Gastrocnemius medialis (tissue), 4 donors: Measurements from ENCODE around the gene VCL. TPM values are rescaled to one million over a fixed set of nuclear protein-coding genes. Genes with fewer than 3 reads are reported as not detected.
A peak's percentile ranks its signal among the peaks of the same experiment; 100 is the strongest.

Source experiments
- ATAC-seq, 2 donors: fragments of 150-250 bp; one replicate each; pipeline ENCODE4 v1.9.1; 2016
- DNase-seq, 2 donors: peaks; one replicate each; pipeline ENCODE4 v3.0.0-alpha.2; 2019
- H3K27ac ChIP-seq, 4 donors: fragments of 200-600 bp; sonication (generic); 1 replicate in 1 of 4; 2 replicates in 3 of 4; pipeline ENCODE4 v1.5.1; 2016 to 2018; ENCODE audit warnings: mild to moderate bottlenecking in 2 of 4, moderate library complexity in 1 of 4
- H3K27me3 ChIP-seq, 3 donors: fragments of 200-600 bp; sonication (generic) in 2 of 3; 1 replicate in 1 of 3; 2 replicates in 2 of 3; pipeline versions ENCODE4 v1.5.1 to v1.6.0; 2016 to 2019; ENCODE audit warnings: mild to moderate bottlenecking in 1 of 3, moderate library complexity in 1 of 3
- H3K36me3 ChIP-seq, 2 donors: fragments of 200-600 bp; sonication (generic) in 1 of 2; one replicate each; pipeline ENCODE4 v1.5.1; 2017 to 2018
- H3K4me1 ChIP-seq, 2 donors: fragments of 200-600 bp; sonication (generic) in 1 of 2; one replicate each; pipeline ENCODE4 v1.5.1; 2016 to 2017; ENCODE audit warnings: mild to moderate bottlenecking in 2 of 2
- H3K4me3 ChIP-seq, 4 donors: fragments of 200-600 bp; sonication (generic) in 3 of 4; 1 replicate in 1 of 4; 2 replicates in 3 of 4; pipeline ENCODE4 v1.5.1; 2016 to 2019; ENCODE audit warnings: mild to moderate bottlenecking in 2 of 4
- H3K9me3 ChIP-seq, 3 donors: fragments of 200-600 bp; sonication (generic) in 2 of 3; 1 replicate in 1 of 3; 2 replicates in 2 of 3; pipeline ENCODE4 v1.5.1; 2016 to 2019
- CTCF ChIP-seq, 5 experiments: fragments of 450-650 bp in 3 of 5; fragments of 200-600 bp in 2 of 5; sonication (generic) in 2 of 5; IDR thresholded peaks in 4 of 5; conservative IDR thresholded peaks in 1 of 5; 1 replicate in 4 of 5; 2 replicates in 1 of 5; pipeline ENCODE4 v1.5.1; 2016 to 2019; ENCODE audit warnings: antibody characterized with exemption in 5 of 5, mild to moderate bottlenecking in 3 of 5, moderate library complexity in 3 of 5
- POLR2A ChIP-seq, 2 donors: fragments of 450-650 bp; IDR thresholded peaks; one replicate each; pipeline ENCODE4 v1.6.1; 2017; ENCODE audit warnings: antibody characterized with exemption in 2 of 2, mild to moderate bottlenecking in 2 of 2, moderate library complexity in 2 of 2
- in situ Hi-C, 4 donors: fragments of 200-750 bp; cut with MboI; loops; one replicate each; pipeline versions ENCODE4 v1.15.0 to v1.8.0; 2017; ENCODE audit warnings: low sequenced_read_pairs in 4 of 4
- intact Hi-C: fragments of 100-400 bp; cut with DNase I; formaldehyde crosslinking; loops from one replicate; pipeline ENCODE4 v1.15.1; 2023; ENCODE audit warnings: low total_unique reads
- total RNA-seq, 4 donors: library from RNA; depleted of rRNA; stranded (reverse); fragments of >200 nt; gene quantifications; one replicate each; pipeline versions ENCODE4 v1.1.0 to v1.2.3, GENCODE V29; 2016

The VCL gene
- total RNA-seq, 4 donors from 2014 or later, result 129 to 299 (median 210) TPM

- Histone ChIP-seq H3K4me1 (no peaks in the 10 kb centered on the region), H3K27me3 (no peaks in the 10 kb centered on the region), H3K36me3 (peaks cover 6 to 97% of the 10 kb centered on the region in 2 donors), H3K4me3 (no peak overlapping the region), H3K9me3 (no peaks in the 10 kb centered on the region), H3K27ac (no peak overlapping the region)
- DNase-seq, result no peak
- in situ Hi-C loops, result no loop called here
- TF ChIP-seq CTCF (IDR thresholded peaks at IDR 0.05 in 4 of 5, conservative IDR thresholded peaks at IDR 0.05 in 1 of 5), result no peak
- intact Hi-C loops, result no loop called here
- no peak for ATAC-seq
Measured at GRCh38 chr10:74093530-74094164, 95.7 kb downstream of the VCL start.

GRCh38 chr10:74094231-74094630 lies 96.3 kb downstream of the VCL start:
- no peak overlapping the region for H3K27ac ChIP-seq
- intact Hi-C loops, result no loop called here
- no peaks in the 10 kb centered on the region for H3K4me1 ChIP-seq
- DNase-seq, result no peak
- no peaks in the 10 kb centered on the region for H3K9me3 ChIP-seq
- H3K27me3 ChIP-seq, result no peaks in the 10 kb centered on the region
- no peak for ATAC-seq
- H3K36me3 ChIP-seq, result peaks cover 3 to 97% of the 10 kb centered on the region in 2 donors
- no peak overlapping the region for H3K4me3 ChIP-seq
- no peak for TF ChIP-seq POLR2A (IDR thresholded peaks at IDR 0.05)
- TF ChIP-seq CTCF (IDR thresholded peaks at IDR 0.05 in 4 of 5, conservative IDR thresholded peaks at IDR 0.05 in 1 of 5), result no peak
- in situ Hi-C loops, result no loop called here

- Histone ChIP-seq H3K4me3 (no peak overlapping the region), H3K27me3 (no peaks in the 10 kb centered on the region), H3K4me1 (no peaks in the 10 kb centered on the region), H3K27ac (peak overlapping the region in 2 of 4 donors; percentile 15 to 19), H3K9me3 (no peaks in the 10 kb centered on the region), H3K36me3 (peaks cover 5 to 97% of the 10 kb centered on the region in 2 donors)
- no peak for TF ChIP-seq CTCF (IDR thresholded peaks at IDR 0.05 in 4 of 5, conservative IDR thresholded peaks at IDR 0.05 in 1 of 5)
- TF ChIP-seq POLR2A (IDR thresholded peaks at IDR 0.05), result no peak
- ATAC-seq (no peak), DNase-seq (no peak)
- in situ Hi-C loops (no loop called here), intact Hi-C loops (no loop called here)
Measured at GRCh38 chr10:74096777-74097176, 98.9 kb downstream of the VCL start.

- TF ChIP-seq POLR2A (IDR thresholded peaks at IDR 0.05) (no peak), CTCF (IDR thresholded peaks at IDR 0.05 in 4 of 5, conservative IDR thresholded peaks at IDR 0.05 in 1 of 5) (no peak)
- Histone ChIP-seq H3K9me3 (no peaks in the 10 kb centered on the region), H3K27me3 (no peaks in the 10 kb centered on the region), H3K36me3 (peaks cover 5 to 98% of the 10 kb centered on the region in 2 donors), H3K27ac (no peak overlapping the region), H3K4me1 (no peaks in the 10 kb centered on the region), H3K4me3 (no peak overlapping the region)
- ATAC-seq (no peak), DNase-seq (no peak)
- in situ Hi-C loops (no loop called here), intact Hi-C loops (no loop called here)
Measured at GRCh38 chr10:74097776-74098175, 99.9 kb downstream of the VCL start.

GRCh38 chr10:74099420-74099819 lies 101.5 kb downstream of the VCL start:
- intact Hi-C loops, result no loop called here
- ATAC-seq, result no peak
- TF ChIP-seq POLR2A (IDR thresholded peaks at IDR 0.05), result no peak
- TF ChIP-seq CTCF (IDR thresholded peaks at IDR 0.05 in 4 of 5, conservative IDR thresholded peaks at IDR 0.05 in 1 of 5), result no peak
- no peak overlapping the region for H3K27ac ChIP-seq
- no peaks in the 10 kb centered on the region for H3K27me3 ChIP-seq
- H3K9me3 ChIP-seq, result no peaks in the 10 kb centered on the region
- H3K36me3 ChIP-seq, result peaks cover 7 to 98% of the 10 kb centered on the region in 2 donors
- in situ Hi-C loops, result no loop called here
- H3K4me1 ChIP-seq, result no peaks in the 10 kb centered on the region
- H3K4me3 ChIP-seq, result no peak overlapping the region
- DNase-seq, result no peak
